IPS DF 19.7 (cell line): ENCODE data around the gene CMKLR1.

ENCODE experiments used
- DNase-seq: peaks from one replicate; pipeline ENCODE4 v3.0.0-alpha.2; 2013; ENCODE audit warnings: low read depth, low spot score

CMKLR1 gene

DNA sequence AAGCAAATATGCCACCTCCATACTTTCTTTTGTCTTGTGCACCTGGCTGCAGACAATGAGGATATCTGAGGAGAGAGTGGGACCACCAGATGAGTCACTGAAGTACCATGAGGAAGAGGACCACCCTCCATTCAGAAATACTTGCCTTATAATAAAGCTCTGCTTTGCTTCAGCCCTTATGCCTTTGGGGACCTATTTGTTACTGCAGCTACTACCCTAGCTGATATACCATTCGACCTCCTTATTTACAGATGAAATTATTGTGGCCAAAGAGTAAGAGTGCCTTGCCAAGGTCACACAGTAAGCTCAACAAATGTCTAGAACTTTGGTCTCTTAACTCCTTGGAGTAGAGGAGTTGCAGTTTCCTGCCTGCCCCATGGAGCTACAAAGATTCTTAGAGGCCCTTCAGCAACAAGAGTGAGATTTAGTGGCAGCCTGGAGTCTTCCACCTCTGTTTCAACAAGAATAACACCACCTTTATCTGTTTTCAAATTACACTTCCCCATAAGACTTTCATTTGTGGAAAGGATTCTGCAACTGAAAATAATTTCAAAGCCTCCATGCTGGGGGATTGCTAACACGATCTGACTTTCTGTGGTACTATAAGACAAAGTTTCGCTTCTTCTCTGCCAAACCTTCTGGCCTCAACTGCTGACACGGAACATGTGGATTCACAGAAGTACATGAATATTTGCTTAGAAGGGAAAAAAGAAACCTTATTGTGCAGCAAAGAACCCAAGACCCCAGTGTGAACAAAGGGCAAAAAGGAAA lies 3.6 kb downstream of the CMKLR1 start:
- no peak for DNase-seq

GRCh38 chr12:108333898-108334699 lies 5.0 kb downstream of the CMKLR1 start:
- no peak for DNase-seq

DNA sequence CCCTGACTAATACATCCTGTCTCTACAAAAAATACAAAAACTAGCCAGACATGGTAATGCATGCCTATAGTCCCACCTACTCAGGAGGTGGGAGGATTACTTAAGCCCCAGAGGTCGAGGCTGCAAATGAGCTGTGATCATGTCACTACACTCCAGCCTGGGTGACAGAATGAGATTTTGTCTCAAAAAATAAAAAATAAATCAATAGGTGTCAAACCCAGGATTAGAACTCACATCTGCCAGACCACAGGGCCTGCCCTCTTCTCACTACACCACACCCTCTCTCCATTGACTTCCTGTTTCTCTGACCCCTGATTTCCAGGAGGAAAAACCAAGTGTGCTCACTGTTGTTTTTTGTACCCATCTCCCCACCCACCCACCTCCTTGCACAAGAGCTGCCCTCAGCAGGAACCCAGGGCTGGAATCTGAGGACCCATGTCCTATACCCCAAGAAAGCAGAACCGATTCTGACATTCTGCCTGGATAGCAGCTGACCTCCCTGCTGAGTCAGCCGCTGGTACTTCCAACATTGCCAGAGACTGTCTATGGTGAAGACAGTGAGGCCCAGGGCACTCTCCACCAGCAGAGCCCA lies 6.2 kb downstream of the CMKLR1 start:
- DNase-seq, result no peak

DNA sequence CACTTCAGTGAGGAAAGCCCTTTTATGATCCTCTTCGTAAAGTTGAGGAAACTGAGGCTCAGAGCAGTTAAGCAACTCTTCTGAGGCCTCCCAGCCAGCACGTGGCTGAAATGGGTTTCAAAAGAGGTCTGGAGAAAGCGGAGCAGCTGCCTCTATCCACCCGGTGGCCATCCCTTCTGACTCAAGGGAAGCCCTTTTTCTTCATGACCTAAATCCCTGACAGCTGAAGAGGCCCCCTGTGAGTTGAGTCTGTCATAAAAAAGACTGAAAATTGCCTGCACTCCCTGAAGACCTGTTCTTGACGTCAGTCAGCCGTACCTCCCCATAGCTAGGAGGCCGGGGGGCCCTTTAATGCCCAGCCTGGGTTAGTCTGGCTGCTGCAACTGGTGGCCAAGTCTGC lies 10.7 kb downstream of the CMKLR1 start:
- DNase-seq, result no peak

DNA sequence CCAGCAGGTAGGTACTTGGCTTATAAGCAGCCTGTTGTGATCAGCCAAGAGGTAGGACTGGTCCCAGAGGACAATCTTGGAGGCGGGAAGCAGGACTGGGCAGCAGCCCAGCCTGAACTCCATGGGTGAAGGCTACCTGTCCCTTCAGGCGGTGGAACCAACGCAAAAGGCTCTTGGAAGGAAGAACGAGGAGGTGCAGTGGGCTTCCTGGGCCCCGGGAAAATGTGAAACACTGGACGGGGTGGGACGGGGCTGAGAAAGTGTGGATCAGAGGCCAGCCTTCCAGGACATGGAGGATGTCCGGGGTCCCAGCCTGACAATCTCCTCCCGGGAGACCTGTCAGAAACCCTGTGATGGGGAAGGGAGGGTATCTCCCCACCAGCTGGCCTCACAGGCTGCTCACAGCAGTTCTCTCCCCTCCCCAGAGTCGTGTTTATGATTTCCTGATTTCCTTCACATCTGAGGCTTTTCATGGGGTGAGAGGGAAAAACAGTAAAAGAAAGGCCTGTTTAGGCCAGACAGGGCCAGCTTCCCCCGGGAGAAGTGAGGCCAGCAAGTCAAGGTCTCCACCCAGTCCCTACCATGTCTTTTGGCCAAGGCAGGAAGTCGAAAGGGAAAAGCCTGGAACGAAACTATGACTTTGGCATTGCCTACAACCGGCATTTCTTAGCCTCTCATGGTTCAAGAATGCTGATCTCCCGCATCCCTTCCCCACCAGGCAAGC lies 11.3 kb downstream of the CMKLR1 start:
- DNase-seq, result no peak

DNA sequence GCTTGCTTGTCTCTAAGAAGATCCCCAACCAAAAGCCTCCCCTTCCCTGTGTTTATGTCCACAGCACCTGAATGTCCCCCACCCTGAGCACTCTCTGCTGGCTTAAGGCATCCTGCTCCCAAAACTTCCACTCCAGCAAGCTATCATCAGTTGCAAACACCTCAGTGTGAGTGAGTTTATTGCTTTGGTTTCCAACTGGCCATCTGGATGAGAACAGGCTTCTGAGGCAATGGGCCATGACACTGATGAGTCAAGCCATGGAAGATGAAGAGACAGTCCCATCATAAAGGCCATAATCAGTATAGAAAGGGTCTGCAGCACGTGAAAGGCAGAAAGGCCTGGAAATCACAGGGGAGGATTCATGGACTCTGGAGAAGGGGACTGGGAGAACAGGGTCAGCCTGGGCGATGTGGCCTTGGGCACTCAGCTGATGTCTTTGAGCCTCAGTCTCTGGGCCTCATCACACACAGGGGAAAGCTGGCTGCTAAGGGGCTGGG lies 12.8 kb downstream of the CMKLR1 start:
- no peak for DNase-seq

DNA sequence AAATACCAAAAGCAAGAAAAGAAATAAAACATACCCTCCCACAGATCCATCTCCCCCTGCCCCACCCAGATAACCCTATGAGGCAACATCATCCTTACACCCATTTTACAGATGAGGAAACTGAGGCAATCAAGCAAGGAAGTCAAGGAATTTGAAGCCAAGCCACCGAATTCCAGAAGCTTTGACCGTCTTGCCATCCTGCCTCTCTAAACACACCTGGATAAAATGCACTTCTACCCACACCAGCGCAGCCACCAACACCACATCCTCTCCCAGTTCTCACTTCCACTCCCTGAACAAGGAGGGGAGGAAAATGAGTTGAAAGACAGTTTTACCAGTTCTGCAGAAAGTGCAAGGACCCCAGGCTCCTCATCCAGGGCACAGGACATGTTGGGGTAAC lies 13.6 kb downstream of the CMKLR1 start:
- no peak for DNase-seq

DNA sequence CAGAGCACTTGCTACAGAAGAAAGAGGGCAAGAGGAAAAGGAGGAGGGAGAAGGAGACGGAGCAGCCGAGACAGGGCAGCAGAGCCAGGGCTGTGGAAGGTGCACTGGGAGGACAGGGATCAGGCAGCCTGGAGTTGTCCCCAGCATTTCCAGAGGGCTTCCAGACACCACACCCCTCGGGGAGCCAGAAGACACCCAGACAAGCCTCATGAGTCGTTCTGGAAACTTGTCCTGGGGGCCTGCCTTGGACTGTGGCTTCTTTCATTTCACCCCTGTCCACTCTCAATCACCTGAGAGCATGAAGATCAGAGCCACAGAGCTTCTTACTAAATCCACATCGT lies 14.1 kb downstream of the CMKLR1 start:
- DNase-seq, result no peak

- DNase-seq, result no peak
Measured at GRCh38 chr12:108324351-108325017, 14.6 kb downstream of the CMKLR1 start.

GRCh38 chr12:108323581-108323980 lies 15.5 kb downstream of the CMKLR1 start:
- DNase-seq, result no peak

GRCh38 chr12:108322998-108323397 lies 16.1 kb downstream of the CMKLR1 start:
- no peak for DNase-seq

DNA sequence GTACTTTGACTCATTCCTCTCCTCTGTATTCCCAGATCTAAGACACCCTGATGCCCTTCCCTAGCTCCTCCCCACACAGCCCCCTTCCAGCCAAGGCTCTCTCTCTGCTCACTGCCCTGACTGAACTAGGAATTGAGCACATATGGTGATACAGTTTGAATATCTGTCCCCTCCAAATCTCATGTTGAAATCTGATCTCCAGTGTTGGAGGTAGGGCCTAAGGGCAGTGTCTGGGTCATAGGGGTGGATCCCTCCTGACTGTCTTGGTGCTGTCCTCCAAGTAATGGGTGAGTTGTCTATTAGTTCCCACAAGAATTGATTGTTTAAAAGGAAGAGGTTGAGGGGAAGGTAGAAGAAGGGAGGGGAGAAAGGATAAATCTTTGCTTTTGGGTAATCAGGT lies 17.4 kb downstream of the CMKLR1 start:
- DNase-seq, result no peak

- DNase-seq, result no peak
Measured at GRCh38 chr12:108320507-108321293, 18.4 kb downstream of the CMKLR1 start.

DNA sequence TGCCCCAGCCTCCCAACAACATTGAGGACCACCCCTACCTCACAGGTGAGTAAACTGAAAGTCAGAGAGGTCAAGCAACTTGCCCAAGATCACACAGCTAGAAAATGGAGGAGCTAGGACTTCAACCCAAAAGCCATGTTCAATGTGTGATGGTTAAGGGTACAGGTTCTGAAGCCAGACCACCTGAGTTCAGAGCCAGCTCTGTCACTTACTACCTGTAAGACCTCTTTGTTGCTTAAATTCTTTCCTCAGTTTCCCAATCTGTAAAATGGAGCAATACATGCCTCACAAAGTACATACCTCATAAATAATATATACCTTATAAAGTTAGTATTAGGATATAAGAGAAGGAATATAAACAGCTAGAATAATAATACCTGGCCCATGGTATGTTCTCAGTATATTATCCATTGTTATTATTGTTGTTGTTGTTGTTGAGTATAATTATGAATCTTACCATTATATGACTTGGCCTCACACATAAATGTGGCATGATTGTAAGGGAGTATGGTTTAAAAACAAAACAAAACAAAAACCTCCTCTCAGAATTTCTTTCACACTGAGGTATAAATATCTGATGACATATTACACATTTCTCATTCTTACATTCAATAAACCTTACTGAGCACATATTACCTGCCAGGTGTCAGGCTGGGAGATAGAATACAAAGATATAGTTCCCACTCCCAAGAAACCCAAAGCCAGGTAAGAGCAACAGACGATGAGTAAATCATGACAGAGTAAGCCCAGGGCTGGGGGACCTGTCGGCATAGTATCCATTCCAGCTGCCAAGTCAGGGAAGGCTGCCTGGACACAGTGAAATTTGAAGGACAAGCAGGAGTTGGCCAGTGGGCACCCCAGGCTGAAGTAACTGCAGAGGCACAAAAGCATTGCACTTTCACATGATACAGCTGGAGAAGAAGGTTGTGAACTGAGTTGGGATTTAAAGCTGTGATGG lies 19.6 kb downstream of the CMKLR1 start:
- DNase-seq, result no peak

DNA sequence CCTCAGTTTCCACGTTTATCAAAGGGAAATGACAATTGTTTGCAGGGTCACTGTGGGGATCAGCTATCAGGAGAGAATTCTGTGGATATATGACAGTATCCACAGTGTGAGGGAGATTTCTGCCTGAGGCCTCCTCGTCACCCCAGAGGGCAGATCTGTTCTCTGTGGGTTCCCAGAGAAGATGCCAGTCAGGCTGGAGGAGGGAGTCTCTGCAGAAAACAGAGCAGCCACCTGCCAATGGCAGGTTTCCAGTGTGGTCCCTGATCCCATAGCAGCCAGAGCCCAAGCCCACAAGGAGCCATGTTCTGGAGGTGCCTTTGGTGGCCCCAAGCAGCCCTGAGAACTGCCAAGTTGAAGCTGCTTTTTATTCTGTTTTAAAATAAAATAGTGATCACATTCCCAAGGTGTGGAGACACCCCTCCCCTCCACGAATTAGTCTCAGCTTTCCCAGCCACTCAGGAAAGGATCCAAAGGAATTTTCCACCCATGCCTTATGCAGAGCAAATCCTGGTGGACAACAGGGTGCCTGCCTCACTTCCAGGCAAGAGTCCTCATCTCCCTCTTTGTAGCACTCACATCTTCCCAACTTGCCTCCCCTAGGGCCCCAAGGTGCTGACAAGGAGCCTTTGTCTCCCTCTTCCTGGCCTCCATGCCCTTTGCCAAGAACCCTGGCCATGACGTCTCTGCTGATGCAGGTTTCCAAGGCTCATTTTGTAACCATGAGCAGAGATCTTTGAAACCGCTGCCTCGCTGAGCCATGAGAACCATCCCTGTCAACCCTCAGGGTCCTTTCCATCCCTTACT lies 20.4 kb downstream of the CMKLR1 start:
- DNase-seq, result no peak

DNA sequence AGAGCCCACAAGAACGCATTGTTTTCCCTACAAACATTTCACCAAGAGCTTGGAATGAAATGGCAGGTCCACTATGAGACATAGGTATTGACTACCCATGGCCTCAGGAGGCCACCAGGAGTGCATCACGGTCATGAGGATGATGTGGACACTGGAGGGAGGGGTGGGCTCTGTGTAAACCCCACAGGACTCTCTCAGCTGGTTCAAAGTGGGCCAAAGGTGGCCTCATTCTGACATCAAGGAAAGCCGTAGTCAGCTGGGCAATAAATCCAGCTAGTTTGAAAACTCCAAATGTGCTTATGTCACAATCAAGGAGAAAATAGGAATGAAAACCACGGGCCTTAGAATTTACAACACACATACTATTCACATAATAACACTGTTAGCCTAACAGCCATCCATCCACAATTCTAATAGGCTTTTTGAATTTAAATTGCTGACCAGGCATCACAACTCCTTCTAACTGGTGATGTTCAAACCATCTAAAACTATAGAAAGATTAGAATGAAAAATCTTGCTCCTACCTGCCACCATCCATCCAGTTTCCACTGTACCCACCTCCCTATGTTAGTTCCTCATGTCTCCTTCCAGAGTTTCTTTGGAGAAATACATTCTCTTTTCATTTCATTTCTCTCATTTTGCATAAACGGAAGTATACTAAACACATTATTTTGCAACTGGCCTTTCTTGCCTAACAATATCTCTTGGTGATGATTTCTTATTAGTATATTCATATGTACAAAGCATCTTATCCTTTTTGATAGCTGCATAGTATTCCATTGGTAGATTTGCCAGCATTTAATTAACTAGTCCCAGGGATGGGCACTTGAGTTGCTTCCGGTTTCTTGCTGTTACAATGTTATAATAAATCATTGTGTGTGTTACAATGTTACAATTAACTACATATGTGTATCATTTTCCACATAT lies 21.5 kb downstream of the CMKLR1 start:
- DNase-seq, result no peak
